HG02763 (cell line): ENCODE data around the gene RBMS2.
A peak's percentile ranks its signal among the peaks of the same experiment; 100 is the strongest.
"Not testable (repeated sequence)": the region's sequence is repeated elsewhere in the genome, so short reads cannot be mapped to it uniquely, and the experiment has no call there.

Source experiments
- ATAC-seq: cut with Tn5 transposase; IDR thresholded peaks from one replicate; pipeline ENCODE4 v1.9.1; 2021; ENCODE audit warnings: mild to moderate bottlenecking, moderate library complexity; ENCODE audit not compliant: unreplicated experiment

RBMS2 gene

DNA sequence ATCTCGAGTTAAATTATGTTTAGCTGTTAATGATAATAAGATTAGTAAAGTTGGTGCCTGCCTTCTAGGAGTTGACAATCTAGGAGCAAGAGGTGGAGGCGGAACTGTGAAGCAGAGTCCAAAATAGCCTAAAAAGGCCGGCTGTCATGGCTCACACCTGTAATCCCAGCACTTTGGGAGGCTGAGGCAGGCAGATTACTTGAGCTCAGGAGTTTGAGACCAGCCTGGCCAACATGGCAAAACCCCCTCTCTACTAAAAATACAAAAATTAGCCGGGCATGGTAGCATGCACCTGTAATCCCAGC is 7.7 kb upstream of the RBMS2 start:
- not testable (repeated sequence) for ATAC-seq

DNA sequence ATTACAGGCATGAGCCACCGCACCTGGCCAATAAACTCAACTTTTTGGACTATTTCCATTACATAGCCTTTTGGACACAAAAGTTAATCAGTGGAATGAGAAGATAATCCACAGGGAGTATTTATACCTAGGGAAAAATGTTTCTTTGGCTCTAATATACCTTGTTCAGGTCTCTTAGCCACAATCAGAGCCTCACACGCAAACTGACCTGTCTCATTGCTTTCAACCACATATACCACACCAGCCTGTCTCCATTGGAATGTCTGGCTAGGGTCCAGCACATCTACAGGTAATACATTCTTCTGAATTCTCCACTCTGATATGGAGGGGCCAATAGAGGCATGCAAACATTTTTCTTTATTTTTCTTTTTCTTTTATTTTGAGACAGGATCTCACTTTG is 3.8 kb upstream of the RBMS2 start:
- ATAC-seq = no peak

DNA sequence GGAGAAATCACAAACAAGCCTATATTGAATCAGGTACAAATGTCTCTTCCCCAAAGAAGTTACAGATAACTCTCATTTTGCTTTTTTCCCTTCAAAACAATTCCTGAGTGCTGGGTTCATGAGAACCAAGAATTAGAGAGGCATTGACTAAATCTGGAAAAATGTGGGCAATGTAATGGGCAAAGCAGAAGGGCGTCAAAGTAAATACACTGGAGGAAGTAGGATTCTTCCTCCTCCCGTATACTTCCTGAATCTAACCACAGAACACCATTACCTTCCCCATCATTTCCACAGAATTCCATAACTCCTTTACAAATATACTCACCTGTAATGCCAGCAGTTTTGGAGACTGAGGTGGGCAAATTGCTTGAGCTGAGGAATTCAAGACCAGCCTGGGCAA is 3.0 kb upstream of the RBMS2 start:
- no peak for ATAC-seq

DNA sequence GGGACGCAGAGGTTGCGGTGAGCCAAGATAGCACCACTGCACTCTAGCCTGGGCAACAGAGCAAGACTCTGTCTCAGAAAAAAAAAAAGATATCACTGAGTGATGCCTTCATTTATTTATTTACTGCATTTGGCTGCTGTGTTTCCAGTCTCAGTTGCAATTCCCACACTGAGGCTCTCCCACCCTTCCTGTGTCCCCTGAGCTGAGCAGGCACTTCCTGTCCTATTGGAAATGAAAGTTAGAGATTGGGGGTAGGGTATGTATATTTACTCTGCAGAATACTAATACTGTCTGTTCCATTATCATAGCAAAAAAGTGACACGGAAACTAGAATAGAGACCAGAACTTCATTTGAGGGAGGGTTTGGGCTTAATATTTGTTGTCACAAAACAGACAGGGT is 1.6 kb upstream of the RBMS2 start:
- ATAC-seq = no peak

DNA sequence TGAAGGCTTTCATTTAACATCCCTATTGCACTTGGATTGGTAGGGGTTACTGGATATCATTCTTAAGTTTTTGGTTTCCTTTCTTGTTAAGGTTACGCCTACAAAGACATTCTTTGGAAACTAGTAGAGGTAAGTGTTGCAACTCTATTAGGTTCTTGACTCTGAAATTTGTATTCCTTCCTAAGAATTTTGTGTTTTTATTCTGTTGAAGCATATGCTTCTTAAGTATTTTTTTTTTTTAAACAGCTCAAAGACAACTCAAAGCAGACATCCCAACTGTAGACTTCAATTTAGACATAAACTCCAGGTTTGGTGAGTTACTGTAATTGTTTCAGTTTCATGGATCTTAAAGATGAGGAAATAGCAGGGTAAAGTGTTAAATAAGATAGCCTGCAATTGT is 1.1 kb upstream of the RBMS2 start:
- no peak for ATAC-seq

DNA sequence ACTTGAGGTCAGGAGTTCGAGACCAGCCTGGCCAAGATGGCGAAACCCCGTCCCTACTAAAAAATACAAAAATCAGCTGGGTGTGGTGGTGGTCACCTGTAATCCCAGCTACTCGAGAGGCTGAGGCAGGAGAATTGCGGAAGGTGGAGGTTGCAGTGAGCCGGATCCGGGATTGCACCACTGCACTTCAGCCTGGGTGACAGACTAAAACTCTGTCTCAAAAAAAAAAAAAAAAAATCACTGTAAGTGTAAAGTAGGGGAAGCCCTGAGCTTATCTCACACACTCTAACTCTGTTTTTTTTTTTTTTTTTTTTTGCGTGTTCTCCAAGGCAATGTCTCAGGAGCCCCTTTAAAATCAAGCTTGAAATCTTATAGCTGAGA is 421 bp upstream of the RBMS2 start:
- no peak for ATAC-seq

DNA sequence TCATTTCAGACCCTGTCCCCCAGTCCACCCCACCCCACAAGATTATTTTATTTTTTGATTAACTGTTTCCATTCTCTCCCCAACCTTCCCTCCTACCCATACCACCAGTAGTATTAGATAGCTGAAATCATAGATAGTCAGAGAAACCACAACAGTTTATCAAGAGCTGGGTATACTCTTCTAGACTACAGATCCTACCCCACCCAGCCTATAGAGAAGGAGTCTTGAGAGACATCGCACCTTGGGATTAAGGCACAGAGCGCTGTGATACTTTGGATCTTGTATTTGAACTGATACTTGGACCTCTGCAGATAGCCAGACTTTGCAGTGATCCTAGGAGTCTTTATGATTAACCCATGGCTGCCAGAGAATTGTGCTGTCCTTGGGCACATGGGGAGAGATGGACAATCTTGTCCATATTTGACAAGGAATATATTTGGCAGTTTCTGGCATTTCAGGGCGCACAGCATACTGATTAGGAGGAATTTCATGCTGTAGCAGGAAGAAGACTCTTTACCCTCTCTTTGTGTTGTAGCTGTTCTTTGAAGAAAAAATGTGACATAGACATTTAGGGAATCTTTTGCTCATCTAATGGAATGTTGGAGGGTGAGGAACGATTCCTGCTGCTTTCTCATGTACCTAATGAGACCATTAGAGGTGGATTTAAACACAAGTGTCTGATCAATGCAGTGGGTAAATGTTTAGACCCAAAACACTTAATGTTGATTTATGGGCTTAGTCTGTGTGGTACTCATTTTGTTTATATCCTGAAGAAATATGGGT is 982 bp downstream of the RBMS2 start:
- ATAC-seq = no peak

DNA sequence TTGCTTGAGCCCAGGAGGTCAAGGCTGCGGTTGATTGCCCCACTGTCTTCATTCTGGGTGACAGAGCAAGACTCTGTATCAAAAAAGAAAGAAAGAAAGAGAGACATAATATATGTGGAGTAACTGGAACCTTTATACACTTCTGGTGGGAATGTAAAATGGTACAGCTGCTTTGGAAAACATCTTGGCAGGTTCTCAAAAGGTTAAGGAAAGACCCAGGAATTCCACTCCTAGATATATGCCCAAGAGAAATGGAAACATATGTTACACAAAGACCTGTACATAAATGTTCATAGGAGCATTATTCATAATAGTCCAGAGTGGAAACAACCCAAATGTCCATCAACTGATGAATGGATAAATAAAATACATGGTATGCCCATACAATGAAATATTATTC is 7.2 kb downstream of the RBMS2 start:
- no peak for ATAC-seq

DNA sequence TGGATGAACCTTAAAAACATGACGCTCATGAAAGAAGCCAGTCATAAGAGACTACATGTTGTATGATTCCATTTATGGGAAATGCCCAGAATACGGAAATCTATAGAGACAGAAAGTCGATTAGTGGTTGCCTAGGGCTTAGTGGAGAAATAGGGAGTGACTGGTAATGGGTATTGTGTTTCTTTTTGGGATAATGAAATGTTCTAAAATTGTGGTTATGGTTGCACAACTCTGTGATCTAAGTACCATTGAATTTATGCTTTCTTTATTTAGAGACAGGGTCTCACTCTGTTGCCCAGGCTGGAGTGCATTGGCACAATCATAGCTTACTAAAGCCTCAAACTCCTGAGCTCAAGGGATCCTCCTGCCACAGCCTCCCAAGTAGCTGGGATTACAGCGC is 8.0 kb downstream of the RBMS2 start:
- no peak for ATAC-seq

DNA sequence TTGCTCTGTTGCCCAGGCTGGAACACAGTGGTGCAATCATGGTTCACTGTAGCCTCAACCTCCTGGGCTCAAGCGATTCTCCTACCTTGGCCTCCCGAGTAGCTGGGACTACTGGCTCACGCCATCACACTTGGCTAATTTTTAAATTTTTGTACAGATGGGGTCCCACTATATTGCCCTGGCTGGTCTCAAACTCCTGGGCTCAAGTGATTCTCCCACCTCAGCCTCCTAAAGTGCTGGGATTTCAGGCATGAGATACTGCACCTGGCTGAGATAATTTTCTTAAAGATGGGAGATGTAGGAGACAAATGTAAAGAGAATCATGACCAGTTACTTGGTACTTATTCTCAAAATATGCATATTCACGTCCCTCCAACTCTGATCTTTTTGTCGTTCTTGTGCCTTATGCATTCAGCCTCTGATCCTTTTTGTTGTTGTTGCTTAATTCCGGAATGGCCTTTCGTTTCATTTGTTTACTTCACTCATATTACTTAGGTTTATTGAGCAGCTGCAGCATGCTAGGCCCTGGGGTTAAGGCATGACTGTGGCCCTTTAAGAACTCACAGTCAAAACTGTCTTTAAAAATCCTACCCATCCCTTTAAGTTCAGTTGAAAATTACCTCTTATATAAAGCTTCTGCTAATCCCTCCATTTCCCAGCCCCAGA is 8.9 kb downstream of the RBMS2 start:
- no peak for ATAC-seq

DNA sequence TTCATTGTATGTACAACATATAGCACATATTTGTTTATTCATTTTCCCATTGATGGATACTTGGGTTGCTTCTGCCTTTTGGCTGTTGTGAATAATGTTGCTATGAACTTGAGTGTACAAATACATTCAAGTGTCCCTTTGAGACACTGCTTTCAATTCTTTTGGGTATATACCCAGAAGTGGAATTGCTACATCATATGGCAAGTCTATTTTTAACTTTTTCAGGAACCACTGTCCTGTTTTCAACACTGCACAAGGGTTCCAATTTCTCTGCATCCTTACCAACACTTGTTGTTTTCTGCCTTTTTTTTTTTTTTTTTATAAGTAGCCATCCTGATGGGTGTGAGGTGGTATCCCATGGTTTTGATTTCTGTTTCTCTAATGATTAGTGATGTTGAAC is 15.9 kb downstream of the RBMS2 start:
- ATAC-seq = no peak

DNA sequence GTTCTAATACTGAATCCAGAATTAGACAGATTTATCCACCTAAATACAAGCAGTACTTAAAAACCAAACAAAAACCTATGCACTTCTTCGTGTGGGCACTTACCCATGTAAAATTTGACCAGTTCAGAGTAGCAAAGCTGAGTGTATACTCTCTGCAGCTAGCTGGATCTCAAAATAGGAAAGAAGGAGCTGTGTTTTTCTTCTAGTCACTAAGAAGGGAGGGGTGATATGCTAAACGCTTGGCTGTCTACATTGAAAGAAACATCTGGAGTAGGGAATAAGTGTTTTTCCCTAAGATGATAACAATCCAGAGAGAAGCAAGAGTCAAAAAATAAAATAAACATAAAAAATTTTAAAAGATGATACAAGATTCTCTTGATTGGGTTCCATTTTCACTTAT is 20.0 kb downstream of the RBMS2 start:
- ATAC-seq = no peak

DNA sequence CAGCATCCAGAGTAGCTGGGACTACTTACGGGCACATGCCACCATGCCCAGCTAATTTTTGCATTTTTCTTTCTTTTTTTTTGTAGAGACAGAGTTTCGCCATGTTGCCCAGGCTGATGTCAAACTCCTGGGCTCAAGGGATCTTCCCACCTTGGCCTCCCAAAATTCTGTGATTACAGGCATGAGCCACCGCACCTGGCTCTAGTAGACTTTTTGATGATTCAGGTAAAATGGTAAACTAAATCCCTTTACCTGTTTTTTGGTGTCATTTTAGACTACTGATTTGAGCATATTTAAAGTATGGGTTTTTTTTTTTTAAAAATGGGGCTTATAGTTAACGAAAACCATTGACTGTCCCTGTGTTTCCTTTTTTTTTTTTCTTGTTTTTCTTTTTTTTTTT is 20.5 kb downstream of the RBMS2 start:
- ATAC-seq = no peak

DNA sequence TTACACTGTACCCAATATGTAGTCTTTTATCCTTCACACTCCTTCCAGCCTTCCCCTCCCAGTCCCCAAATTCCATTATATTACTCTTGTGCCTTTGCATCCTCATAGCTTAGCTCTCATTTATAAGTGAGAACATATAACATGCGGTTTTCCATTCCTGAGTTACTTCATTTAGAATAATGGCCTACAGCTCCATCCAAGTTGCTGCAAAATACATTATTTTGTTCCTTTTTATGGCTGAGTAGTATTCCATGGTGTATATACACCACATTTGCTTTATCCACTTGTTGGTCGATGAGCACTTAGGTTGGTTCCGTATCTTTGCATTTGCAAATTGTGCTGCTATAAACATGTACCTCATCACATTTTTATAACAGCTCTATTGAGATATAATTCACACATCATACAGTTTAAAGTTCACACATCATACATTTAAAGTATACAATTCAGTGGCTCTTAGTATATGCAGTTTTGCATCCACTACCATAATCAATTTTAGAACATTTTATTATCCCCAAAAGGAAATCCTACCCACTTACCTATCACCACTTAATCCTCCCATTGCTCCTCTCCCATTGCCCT is 23.5 kb downstream of the RBMS2 start:
- no peak for ATAC-seq

DNA sequence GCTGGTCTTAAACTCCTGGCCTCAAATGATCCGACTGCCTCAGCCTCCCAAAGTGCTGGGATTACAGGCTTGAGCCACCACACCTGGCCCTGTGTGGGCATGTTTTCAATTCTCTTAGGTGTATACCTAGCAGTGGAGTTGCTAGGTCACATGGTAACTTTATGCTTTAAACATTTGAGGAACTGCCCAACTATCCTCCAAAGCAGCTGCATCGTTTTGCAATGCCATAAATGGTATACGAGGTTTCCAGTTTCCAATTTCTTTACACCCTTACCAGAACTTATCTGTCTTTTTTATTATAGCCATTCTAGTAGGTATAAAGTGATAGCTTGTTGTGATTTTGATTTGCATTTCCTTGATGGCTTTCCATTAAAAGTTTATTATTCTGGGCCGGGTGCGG is 25.1 kb downstream of the RBMS2 start:
- ATAC-seq = no peak

DNA sequence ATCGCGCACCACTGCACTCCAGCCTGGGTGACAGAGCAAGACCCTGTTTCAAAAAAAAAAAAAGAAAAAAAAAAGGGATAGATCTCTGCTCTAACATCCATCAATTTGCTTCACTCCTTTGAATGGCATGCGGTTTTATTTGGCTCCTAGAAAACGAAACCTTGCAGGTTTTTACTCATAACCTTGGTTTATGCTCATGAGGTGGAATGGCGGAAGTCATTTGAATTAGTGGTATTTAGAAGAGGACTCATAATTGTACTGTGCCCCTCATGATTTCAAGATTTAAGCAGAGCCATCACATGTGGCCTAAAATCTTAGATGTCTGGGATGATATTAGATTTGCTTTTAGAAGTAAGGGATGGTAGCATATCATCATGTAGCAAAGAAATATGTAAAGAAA is 29.4 kb downstream of the RBMS2 start:
- ATAC-seq = no peak

DNA sequence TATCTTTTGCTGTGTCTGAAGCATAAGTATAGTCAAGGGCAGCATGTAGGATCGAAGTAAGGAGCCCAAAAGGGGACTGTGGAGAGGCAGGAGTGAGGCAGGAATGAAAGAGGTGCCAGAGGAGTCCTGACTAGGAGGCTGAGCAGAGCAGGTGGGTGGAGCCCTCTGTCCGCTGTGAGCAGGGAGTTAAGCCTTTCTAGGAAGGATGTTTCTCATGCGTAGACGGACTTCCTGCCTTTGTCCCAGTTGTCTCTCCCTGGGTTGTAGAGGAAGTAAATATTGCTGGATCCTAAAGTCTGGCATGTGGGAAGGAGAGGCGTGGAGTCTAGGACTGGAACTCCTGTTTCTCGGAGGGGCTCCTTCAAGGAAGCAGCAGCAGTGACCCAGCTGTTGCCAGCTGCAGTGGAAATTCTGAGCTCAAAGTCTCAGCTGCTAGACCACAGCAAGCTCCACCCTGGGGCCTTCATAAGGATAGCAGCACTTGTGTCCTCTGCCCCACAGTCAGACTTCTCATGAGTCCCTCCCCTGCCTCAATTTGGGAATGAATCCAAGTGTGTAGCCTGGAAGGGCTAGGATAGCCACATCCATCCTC is 44.0 kb downstream of the RBMS2 start:
- ATAC-seq = peak; percentile 54

DNA sequence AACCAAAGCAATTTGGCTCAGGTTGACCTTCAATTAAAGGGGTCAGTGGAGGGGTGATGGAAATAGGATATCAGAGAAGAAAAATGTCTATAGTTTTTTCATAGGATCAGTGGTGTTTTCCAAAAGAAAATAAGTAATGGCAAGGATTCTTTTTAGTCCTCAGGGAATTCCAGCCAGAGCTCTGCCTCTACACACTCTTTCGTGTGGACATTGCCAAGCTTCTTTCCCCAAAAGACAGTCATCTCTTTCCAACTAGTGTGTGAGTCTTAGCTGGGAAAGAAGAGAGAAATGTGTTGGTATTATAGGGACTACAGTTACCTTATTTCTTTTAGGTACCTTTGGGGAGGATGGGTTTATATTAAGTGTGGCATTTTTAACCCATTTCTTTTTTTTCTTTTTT is 46.5 kb downstream of the RBMS2 start:
- no peak for ATAC-seq

DNA sequence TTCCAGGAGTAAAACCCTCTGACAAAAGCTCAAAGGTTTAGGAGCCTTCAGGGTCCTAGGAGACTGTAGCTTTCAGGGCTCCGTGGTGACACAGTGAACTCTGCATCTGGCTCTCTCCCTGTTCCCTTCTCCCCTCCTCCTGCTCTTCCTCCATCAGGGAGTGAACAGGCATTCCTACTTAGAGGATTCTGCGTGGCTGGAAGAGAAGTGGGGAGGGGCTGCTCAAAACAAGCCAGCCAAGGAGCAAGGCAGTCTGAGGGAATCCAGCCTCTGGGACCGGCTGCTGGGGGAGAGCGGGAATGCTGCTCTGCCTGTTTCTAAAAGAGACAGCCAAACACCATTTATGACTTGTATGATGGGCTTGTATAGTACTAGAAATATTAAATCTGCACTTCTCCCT is 49.5 kb downstream of the RBMS2 start:
- no peak for ATAC-seq

DNA sequence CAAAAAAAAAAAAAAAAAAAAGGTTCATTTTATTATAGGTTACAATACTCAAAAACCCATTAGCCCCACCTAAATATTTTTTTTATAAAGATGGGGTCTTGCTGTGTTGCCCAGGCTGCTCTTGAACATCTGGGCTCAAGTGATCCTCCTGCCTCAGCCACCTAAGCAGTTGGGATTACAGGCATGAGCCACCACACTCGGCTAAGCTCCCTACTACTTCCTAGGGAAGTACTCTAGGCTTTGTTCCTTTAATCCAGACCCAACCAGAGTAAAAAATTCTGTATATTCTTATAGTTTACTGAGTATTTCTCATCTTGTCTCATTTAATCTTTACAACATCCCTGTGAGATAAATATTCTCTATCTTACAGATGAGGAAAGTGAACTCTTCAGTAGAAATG is 50.7 kb downstream of the RBMS2 start:
- ATAC-seq = no peak

DNA sequence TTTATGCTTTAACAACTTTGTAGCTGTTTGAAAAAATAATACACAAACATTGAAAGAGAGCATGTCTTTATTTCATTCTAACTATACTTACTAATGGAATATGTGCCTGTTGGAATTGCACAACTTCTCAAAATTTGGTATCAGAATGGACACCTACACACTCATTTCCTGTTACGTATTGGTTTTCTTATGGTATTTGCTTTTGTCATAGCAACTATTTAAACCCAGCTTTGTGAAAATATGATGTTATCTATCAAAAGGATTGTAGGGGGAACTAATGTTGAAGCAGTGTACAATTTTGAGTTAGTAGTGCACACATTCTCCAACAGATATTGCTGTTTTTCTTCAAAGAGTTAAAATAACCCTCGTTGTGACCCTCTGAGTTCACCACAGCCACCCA is 52.6 kb downstream of the RBMS2 start:
- ATAC-seq = no peak

DNA sequence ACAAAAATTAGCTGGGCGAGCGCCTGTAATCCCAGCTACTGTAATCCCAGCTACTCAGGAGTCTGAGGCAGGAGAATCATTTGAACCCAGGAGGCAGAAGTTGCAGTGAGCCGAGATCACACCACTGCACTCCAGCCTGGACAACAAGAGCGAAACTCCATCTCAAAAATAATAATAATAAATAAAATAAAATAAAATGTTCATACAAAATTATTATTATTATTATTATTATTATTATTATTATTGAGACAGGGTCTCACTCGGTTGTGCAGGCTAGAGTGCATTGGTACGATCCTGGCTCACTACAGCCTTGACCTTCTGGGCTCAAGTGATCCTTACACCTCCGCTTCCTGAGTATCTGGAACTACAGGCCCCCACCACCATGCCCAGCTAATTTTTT is 55.6 kb downstream of the RBMS2 start:
- ATAC-seq = not testable (repeated sequence)
